Measurements from ENCODE around the gene IER5. TPM values are rescaled to one million over a fixed set of nuclear protein-coding genes. Genes with fewer than 3 reads are reported as not detected.
"Not testable (repeated sequence)": the region's sequence is repeated elsewhere in the genome, so short reads cannot be mapped to it uniquely, and the experiment has no call there.

Gene IER5
- polyA plus RNA-seq, 2 of the 4 experiments (the other 2 are of a cell fraction): 26.8 to 40.2 TPM

- POLR2A ChIA-PET: interaction anchor here (0.7 to 1.1 kb wide), 2 partner anchors 22 to 39 kb away, joined by 3 to 5 read pairs; partner anchors contain the start of gene STX6
- Histone ChIP-seq H3K27ac (peak overlapping the region; percentile 48 to 79), H3K4me2 (peak overlapping the region; percentile 34), H3K9me3 (no peaks in the 10 kb centered on the region), H3K4me1 (peaks cover 28% of the 10 kb centered on the region), H3K4me3 (no peak overlapping the region)
- peak; percentile 91 to 92 for ATAC-seq
- no peak for FAIRE-seq
- peak; percentile 59 to 66 for DNase-seq (ENCODE audit: low read depth in 1 of 2, low spot score in 1 of 2)
- CTCF ChIA-PET: interaction anchor here (1.3 to 5.1 kb wide), 2 partner anchors 43 to 97 kb away, joined by 3 to 26 read pairs; no protein-coding TSS in a partner anchor
- TF ChIP-seq FOSL2 (IDR thresholded peaks at IDR 0.05) (no peak), FOSL2 (CRISPR knock-in tag; IDR thresholded peaks at IDR 0.05) (peak; percentile 63), MAZ (IDR thresholded peaks at IDR 0.05; ENCODE audit: borderline replicate concordance, low read depth, low read length) (no peak), ELK1 (IDR thresholded peaks at IDR 0.05; ENCODE audit: low read depth, low read length) (no peak), CEBPB (IDR thresholded peaks at IDR 0.05) (peak in 1 of 2 experiments; percentile 45; a peak in 1 of 4 replicates), ESRRA (IDR thresholded peaks at IDR 0.05; ENCODE audit: borderline replicate concordance, low read length) (peak; percentile 69; the same call in 1 of the 2 replicates), USF2 (IDR thresholded peaks at IDR 0.05) (no peak)
- 69% methylated on average over 4 of the region's 5 CpGs for WGBS (ENCODE audit: missing lambda C conversion rate)
These were observed 44.0 kb upstream of the IER5 start for GRCh38 chr1:181044449-181044966.

- POLR2A ChIA-PET; DNase-seq (ENCODE audit: low read depth in 1 of 2, low spot score in 1 of 2); H3K9me3 ChIP-seq; H3K27ac ChIP-seq; H3K4me3 ChIP-seq; FAIRE-seq; H3K4me2 ChIP-seq; ATAC-seq: not testable (repeated sequence)
- H3K4me1 ChIP-seq: peaks cover 28% of the 10 kb centered on the region
- WGBS (ENCODE audit: missing lambda C conversion rate): 97% methylated on average over 12 of the region's 22 CpGs
- CTCF ChIA-PET: interaction anchor here (5.1 kb wide), 1 partner anchor 96 kb away, joined by 26 read pairs; no protein-coding TSS in a partner anchor
These were observed 42.6 kb upstream of the IER5 start for GRCh38 chr1:181045946-181046345.

- no peak for FAIRE-seq
- Histone ChIP-seq H3K9me3 (no peaks in the 10 kb centered on the region), H3K4me3 (no peak overlapping the region), H3K4me2 (no peak overlapping the region), H3K27ac (no peak overlapping the region), H3K4me1 (peaks cover 8% of the 10 kb centered on the region)
- CTCF ChIA-PET: no interaction called here
- WGBS (ENCODE audit: missing lambda C conversion rate): 81% methylated on average over 4 of the region's 4 CpGs
- TF ChIP-seq, protein P1, sequence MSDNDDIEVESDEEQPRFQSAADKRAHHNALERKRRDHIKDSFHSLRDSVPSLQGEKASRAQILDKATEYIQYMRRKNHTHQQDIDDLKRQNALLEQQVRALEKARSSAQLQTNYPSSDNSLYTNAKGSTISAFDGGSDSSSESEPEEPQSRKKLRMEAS (IDR thresholded peaks at IDR 0.05): no peak
- TF ChIP-seq GATA3 (IDR thresholded peaks at IDR 0.05; ENCODE audit: borderline replicate concordance) (no peak), PBX3 (IDR thresholded peaks at IDR 0.05) (no peak), HDAC2 (IDR thresholded peaks at IDR 0.05) (no peak), RARB (CRISPR knock-in tag; IDR thresholded peaks at IDR 0.05) (no peak), FOSB (CRISPR knock-in tag; IDR thresholded peaks at IDR 0.05) (no peak), HOXA7 (CRISPR knock-in tag; IDR thresholded peaks at IDR 0.05) (no peak), RFX5 (IDR thresholded peaks at IDR 0.05) (no peak), SMC3 (IDR thresholded peaks at IDR 0.05) (no peak), REST (IDR thresholded peaks at IDR 0.05) (no peak), EHMT2 (IDR thresholded peaks at IDR 0.05; ENCODE audit: low read depth) (no peak), HEYL (CRISPR knock-in tag; IDR thresholded peaks at IDR 0.05) (no peak), RNF2 (IDR thresholded peaks at IDR 0.05; ENCODE audit: borderline replicate concordance, low read depth) (no peak), CTCF (IDR thresholded peaks at IDR 0.05) (no peak), RCOR1 (IDR thresholded peaks at IDR 0.05; ENCODE audit: low read depth, low read length) (no peak)
- TF ChIP-seq, protein P2, sequence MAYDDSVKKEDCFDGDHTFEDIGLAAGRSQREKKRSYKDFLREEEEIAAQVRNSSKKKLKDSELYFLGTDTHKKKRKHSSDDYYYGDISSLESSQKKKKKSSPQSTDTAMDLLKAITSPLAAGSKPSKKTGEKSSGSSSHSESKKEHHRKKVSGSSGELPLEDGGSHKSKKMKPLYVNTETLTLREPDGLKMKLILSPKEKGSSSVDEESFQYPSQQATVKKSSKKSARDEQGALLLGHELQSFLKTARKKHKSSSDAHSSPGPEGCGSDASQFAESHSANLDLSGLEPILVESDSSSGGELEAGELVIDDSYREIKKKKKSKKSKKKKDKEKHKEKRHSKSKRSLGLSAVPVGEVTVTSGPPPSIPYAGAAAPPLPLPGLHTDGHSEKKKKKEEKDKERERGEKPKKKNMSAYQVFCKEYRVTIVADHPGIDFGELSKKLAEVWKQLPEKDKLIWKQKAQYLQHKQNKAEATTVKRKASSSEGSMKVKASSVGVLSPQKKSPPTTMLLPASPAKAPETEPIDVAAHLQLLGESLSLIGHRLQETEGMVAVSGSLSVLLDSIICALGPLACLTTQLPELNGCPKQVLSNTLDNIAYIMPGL (CRISPR knock-in tag; IDR thresholded peaks at IDR 0.05; ENCODE audit: borderline replicate concordance): no peak
- DNase-seq (ENCODE audit: low read depth in 1 of 2, low spot score in 1 of 2): no peak
- no peak for ATAC-seq
- POLR2A ChIA-PET: no interaction called here
These were observed 39.1 kb upstream of the IER5 start for GRCh38 chr1:181049378-181049777.
